HG03469 (cell line): ENCODE results near the gene ACSF3.

ENCODE experiments used
- ATAC-seq: cut with Tn5 transposase; IDR thresholded peaks from one replicate; pipeline ENCODE4 v1.9.1; 2021; ENCODE audit warnings: mild to moderate bottlenecking, moderate library complexity, moderate number of reproducible peaks; ENCODE audit not compliant: unreplicated experiment

Gene ACSF3

DNA sequence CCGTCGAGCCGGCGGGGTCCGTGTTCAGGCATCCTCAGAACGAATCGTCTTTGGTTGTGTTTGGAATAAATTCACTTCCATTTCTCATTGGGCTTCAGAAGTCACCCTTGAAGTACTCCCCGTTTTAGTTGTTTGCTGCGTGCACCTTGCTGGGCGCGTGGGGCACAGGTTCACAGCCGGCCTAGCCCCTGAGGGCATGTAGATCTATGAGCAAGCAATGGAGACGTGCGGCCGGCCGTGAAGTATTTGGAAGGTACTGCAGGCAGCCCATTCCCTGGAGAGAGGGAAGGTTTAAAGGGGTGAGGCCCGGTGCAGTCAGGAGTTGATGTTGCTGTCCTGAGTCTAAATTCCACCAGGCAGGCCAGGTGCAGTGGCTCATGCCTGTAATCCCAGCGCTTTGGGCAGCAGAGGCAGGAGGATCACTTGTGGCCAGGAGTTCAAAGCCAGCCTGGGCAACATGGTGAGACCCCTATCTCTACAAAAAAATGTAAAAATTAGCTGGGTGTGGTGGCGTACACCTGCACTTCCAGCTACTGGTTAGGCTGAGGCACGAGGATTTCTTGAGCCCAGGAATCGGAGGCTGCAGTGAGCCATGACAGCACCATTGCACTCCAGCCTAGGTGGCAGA lies 714 bp downstream of the ACSF3 start:
- ATAC-seq, result no peak

DNA sequence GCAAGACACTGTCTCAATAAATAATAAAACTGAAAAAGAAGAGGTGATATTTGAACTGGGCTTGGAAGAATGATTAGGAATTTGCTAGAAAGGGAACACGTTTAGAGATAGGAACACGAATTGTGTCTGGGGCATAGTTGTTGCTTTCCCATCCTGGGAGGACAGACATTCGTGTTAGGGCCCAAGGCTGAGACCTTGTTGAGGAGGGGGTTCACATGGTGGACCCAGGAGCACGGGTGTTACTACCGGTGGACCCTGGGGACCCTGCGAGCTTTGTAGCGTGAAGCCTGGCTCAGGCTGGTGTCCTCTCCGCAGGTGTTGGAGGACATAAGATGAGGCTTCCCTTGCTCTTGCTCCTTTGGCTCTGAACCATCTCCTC lies 1.2 kb downstream of the ACSF3 start:
- ATAC-seq, result no peak

DNA sequence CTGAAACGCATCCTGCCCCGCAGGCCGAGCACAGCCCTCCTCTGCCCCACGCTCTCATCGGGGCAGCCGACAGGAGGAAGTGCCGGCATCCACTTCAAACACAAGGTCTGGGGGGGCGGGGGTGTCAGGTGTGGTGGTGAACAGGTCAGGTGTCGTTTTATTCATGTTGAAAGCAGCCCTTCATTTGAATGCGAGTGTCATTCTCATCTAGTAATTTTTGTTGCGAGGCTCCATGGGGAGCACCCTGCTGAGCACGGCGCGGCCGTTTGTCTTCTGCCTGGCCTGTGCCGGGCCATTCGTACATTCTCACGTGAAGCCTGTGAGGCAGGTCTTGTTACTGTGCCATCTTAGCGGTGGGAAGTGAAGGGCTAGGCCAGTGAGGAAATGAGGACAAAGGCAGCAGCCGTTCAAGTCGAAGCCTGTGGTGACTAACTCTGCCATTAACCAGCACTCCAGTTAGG lies 1.9 kb downstream of the ACSF3 start:
- ATAC-seq, result no peak

DNA sequence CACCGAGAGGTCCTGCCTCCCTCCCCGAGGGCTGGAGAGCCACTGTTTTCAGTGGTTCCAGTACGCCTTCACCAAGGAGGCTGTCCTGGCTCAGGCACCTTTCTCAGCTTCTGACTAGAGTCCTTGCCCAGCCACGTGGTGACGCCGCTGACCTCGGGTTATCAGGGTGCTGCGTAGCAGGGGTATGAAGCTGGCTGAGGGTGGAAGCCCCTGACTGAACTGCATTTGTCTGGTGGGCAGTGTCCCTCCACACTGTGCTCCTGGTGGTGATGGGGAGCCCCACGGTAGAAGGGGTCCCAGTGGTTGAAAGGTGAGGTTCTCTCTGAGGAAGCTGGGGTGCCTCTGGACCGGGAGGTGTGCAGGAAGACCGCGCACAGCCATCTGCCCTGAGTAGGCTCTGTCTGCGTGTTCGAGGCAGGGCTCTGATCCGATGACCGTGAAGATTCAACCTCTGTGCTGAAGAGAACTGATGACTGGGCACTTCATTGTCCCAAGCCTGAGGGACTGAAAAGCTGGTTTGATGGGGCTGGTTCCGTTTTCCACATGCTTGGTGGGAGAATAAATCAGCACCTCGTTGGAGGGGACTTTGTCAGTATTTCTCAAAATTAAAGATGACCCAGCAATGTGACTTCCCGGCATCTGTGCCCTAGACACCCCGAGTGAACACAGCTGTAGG lies 2.5 kb downstream of the ACSF3 start:
- no peak for ATAC-seq

DNA sequence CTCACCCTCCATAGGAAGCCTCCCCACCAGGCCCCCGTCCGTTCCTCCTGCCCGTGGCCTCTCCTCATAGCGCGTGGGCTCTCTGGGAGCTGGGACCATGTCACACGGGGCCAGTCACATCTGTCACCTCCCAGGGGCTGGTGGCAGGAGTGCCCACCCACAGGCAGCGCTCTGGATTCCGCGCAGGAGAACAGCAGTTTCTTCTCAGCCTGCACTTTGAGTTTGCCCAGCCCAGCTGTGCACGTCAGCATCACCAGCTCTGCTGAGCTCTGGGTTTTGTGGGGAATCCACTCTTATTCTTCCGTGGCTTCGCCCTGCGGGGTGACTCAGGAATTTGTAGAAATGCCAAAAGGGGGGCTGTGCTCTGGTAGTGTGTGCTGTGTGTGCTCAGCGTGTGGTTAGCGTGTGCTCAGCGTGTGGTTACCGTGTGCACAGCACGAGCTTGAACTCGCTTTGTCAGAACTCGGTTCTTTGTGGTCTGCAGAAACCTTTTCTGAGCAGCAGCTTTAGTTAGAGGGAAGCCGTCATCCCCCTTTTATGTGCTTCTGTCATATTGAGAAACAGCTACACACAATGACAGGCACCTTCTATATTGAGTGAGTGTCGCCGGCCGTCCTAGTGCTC lies 3.2 kb downstream of the ACSF3 start:
- ATAC-seq, result no peak

DNA sequence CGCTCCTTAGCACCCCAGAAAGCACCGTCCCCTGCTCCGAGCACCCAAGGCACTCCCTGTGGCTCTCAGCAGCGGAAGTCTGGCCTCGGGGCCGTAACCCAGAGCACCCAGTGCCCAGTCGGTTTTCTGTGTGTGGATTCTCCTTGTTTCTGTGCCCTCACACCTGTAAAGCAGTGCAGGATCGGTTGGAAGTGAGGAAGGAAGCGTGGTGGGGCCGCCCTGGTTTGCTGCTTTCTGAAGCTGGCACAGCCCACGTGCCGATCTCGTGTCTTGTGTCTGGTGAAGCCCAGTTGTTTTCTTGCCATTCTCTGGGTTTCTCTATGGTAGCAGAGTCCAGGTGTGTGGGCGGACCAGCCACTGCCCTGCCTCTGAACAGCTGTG lies 3.7 kb downstream of the ACSF3 start:
- no peak for ATAC-seq

DNA sequence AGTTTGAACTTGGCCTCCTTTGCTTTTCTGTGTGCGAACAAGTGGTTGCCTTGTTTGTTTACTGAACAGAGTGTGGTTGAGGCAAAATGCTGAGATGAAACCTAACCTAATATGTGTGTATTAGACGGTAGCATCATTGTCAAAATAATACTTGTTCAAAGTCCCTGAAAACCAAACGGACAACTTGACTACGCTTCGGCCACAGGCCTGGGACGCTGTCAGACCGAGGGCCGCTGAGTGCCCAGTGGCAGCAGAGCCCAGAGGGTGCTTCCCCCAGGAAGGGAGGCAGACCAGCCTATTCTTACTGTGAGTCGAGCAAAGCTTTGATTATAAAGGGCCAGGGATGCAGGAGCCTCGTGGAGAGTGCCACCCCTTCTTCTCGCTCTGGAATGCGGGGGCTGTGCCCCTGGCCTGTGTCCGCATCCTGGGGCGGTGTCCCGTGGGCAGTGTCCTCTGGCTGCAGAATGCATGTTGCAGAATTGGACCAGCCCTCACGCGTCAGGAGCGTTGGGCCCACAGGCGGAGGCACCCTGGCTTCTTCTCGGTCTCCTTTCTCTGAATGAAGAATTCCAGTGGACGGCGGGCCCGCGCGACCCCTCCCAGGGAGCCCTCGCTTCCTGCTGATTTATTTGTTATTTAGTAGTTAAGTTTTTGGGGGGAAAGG lies 5.2 kb downstream of the ACSF3 start:
- ATAC-seq, result no peak

DNA sequence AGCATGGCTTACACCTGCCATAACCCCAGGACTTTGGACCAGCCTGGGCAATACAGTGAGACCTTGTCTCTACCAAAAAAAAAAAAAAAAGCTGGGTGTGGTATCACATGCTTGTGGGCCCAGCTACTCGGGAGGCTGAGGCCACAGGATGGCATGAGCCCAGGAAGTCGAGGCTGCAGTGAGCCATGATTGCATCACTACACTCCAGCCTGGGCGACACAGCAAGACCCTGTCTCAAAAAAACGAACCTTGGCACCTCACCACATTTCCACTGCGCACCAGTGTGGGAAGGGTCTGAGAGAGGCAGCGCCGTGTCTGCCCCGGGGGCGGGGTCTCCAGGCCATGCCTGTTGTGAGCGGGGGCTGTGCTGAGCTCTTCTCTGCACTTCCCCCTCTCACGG lies 6.3 kb downstream of the ACSF3 start:
- no peak for ATAC-seq

DNA sequence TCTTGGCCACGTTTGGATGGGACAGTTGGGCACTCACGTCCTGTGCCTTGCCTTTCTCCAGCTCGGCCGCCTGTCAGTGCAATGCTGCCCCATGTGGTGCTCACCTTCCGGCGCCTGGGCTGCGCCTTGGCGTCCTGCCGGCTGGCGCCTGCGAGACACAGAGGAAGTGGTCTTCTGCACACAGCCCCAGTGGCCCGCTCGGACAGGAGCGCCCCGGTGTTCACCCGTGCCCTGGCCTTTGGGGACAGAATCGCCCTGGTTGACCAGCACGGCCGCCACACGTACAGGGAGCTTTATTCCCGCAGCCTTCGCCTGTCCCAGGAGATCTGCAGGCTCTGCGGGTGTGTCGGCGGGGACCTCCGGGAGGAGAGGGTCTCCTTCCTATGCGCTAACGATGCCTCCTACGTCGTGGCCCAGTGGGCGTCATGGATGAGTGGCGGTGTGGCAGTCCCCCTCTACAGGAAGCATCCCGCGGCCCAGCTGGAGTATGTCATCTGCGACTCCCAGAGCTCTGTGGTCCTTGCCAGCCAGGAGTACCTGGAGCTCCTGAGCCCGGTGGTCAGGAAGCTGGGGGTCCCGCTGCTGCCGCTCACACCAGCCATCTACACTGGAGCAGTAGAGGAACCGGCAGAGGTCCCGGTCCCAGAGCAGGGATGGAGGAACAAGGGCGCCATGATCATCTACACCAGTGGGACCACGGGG lies 7.1 kb downstream of the ACSF3 start:
- ATAC-seq, result no peak

DNA sequence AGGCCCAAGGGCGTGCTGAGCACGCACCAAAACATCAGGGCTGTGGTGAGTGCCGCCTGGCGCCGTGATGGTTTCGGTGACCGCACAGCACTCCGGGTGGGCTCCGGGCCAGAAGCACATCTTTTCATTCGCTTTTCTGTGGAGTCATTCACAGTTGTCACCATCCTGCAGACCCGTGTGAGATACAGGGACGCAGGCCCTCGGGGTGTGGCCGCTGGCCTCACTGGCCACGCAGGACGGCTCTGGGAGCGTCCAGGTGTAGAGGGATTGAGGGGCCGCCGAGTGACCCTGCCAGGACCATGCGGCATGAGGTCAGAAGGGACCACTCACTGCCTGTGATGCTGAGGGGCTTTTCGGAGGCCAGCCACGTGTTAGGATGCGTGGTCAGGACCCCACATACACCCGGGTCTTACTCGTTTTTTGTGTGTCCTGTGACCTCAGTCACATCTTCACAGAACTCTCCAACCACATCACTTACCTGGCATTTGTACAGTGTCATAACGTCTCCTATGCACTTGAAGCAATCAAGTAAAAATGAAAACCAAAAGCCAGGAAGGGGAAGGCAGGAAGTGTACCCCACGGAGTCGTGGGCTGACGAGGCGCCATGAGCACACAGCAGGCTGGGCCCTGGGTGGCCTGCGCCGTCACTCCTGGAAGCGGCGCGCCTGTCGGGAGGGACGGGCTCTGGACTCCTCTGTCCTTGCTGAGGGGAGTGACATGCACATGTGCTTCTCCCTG lies 7.8 kb downstream of the ACSF3 start:
- no peak for ATAC-seq

DNA sequence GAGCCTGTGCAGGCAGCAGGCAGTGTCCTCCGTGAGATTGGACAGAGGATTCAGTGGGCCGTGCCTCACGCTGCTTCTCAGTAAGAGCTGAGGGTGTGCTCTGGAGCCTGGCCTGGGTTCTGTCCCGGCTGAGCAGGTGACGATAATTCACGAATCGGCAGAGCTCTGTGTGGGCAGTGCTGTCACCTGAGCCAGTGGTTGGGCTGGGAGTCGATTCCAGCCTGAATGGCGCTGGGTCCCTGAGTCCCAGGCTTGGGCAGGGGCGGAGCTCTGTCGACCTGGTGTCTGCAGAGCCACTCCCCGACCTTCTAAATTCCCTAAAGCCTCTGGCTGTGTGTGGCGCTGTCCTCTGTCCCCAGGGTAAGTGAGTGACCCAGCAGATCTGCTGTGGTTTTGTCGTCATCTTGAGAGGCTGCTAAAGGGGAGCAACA lies 8.4 kb downstream of the ACSF3 start:
- ATAC-seq, result no peak

DNA sequence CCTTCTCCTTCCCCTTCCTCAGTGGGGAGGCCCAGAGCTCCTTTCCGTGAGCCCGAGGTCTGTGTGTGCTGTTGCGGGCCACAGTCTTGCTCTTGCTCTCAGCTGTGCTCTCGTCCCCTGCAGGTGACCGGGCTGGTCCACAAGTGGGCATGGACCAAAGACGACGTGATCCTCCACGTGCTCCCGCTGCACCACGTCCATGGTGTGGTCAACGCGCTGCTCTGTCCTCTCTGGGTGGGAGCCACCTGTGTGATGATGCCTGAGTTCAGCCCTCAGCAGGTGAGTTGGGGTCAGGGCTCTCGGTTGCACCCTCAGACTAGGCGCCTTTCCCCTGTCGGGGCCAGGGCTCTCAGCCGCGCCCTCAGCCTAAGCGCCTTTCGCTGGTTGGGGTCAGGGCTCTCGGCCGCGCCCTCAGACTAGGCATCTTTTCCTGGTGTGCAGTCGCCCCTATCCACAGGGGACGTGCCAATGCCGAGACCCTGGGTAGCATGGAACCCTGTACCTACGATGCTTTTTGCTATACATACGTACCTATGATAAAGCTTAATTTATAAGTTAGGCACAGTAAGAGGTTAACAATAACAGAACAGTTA lies 8.9 kb downstream of the ACSF3 start:
- no peak for ATAC-seq

DNA sequence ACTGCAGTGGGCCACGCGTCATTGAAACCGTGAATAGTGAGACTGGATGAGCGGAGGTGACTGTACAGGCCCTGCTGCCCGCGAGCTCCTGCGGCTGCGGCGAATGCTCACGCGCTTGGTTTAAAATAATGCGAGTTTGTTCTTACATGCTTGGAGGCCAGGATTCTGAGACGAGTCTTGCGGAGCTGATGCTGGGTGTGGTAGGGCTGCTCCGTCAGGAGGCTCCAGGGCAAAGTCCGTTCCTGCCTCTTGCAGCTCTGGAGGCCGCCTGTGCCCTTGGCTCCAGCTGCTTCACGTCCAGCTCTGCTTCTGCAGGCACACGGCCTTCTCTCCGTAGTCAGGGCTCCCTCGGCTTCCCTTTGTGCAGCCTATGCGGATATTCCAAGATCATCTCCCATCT lies 9.5 kb downstream of the ACSF3 start:
- no peak for ATAC-seq

DNA sequence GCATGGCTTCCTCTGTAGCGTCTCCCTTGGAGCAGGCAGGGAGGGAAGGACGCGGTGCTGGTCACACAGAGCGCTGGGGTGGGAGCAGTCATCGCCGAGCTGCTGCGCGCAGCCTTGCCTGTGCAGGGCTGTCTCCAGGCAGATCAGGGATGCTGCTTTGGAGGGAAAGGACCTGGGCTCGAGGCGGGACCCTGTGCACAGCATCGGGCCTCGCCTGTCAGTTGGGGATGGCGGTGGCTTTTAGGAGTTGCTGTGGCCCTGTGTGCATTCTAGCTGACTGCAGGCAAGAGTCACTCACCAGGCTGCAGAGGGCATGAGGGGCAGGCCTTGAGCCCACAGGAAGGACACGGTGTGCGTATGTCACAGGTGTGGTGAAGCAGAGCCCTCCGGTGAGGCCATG lies 10.1 kb downstream of the ACSF3 start:
- ATAC-seq, result no peak

DNA sequence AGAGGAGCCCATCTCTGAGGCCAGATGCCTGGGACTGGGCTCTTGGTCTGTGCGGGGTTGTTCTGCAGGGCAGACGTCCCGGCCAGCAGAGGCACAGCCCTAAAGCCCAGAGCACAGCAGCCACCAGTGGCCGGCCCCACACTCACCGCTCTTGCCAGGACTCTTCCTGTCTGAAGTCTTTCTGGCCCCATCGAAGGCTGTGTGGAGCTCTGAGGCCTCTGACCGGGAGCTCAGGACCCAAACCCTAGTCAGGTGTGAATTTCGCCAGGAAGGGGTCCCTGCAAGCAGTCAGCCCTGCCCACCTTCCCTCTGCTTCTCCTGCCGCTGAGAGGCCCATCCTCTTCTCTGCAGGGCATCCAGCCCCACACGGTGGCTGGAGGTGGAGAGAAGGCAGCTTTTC lies 10.7 kb downstream of the ACSF3 start:
- no peak for ATAC-seq

DNA sequence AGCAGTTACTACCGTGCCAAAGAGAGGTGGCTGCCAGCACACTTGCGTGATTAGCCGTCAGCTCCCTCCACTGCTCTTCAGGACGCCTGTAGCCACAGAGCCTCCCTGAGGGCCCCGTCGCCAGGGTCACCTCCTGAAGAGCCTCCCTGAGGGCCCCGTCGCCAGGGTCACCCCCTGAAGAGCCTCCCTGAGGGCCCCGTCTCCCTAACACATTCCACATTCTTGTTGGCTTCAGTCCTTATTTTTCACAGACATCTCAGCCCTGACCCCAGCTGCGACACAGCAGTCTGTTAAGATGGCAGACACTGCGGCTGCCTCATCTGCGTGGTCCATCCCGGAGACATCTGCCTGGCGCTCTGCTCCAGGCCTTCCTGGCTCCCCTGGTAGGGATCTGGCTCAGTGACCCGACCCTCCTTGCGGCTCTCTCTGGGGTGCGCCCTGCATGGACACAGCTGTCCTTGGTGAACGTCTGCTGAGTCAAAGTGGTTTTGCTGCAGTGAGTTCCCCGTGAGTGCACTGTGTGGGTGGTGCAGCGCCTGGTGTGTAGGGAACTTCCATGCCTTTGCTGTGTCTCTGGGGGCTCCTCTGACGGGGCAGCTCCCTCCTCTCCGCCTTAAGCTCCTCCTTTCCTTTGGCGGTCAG lies 11.4 kb downstream of the ACSF3 start:
- no peak for ATAC-seq

DNA sequence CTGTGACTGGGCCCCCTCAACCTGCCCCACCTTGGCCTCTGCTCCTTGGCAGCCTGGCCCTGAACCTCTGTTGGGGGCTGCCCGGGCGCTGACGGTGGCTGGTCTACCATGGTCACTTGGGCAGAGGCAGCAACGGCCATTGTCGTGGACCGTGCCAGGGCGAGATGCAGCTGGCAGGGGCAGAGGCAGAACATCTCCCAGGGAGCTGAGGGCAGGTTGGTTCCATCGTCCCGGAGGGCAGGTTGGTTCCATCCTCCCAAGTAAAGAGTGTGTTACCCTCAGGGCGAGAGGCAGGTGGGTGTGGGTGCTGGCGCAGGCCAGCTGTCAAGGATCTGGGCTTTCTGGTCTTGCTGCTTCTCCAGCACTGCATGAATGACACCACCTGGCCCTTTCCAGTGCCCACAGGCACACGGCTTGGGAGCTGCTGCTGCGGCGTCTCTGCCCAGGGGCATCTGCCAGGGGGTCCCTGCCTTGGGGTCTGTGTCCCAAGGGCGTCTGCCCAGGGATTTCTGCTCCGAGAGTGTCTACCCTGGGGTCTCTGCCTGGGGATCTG lies 12.0 kb downstream of the ACSF3 start:
- ATAC-seq, result no peak

DNA sequence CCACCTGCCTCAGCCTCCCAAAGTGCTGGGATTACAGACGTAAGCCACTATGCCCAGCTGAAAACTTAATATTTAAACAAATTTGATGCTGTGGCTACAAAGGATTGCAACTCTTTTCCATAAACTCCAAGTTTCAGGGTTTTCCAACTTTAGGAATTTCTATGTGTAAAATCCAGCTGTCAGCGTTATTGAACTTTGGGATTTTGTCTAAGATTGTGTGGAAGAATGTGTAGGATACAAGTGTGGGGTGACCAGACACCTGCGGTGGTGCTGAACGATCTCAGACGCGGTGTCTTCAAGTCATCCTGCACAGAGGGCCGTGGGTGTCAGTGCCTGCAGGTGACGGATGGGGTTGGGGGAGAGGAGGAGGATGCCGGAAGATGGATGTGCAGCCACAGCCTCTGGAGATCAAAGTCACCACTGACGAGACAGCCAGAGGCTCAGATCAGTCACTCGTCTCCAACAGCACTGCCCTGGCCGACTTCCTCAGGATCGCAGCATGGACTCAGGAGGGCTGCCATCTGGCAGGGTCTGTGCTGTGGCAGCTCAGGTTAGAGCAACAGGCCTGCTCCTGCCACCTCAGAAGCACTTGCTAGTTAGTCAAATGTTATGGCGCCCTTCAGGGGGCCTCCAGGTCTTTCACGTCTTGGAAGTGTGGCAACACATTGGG lies 13.0 kb downstream of the ACSF3 start:
- ATAC-seq, result no peak

DNA sequence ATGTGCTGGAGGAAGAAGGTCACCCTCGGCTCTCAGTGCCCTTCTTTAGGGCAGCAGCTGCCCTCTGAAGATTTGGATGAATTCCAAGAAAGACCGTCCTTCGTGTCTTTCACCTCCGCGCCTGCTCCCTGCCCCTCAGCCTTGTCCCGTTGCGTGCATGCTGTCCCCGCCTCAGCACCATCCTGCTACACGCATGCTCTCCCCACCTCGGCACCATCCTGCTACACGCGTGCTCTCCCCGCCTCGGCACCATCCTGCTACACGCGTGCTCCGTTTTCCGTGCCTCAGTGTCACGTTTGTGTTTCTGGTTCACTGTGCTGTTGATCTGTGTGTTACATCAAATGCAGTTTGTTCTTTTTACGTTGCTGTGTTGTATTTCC lies 13.5 kb downstream of the ACSF3 start:
- ATAC-seq, result no peak
